Stomach (tissue), 9 donors: ENCODE measurements around the gene FCHSD2. TPM values are rescaled to one million over a fixed set of nuclear protein-coding genes. Genes with fewer than 3 reads are reported as not detected.
A peak's percentile ranks its signal among the peaks of the same experiment; 100 is the strongest.
"Not testable (repeated sequence)": the region's sequence is repeated elsewhere in the genome, so short reads cannot be mapped to it uniquely, and the experiment has no call there.

Experiments used
- DNase-seq, 2 donors: peaks; one replicate each; pipeline versions ENCODE4 v3.0.0 to v3.0.0-alpha.2; 2013 to 2019
- H3K27ac ChIP-seq, 5 donors: fragments of 200-600 bp in 4 of 5; sonication (generic) in 4 of 5; one replicate each; pipeline ENCODE4 v1.5.1; 2013 to 2019; ENCODE audit warnings: mild to moderate bottlenecking in 1 of 5, moderate library complexity in 1 of 5
- H3K27me3 ChIP-seq, 3 donors: fragments of 200-600 bp; sonication (generic); one replicate each; pipeline ENCODE4 v1.5.1; 2017 to 2019; ENCODE audit warnings: mixed run types in 1 of 3
- H3K36me3 ChIP-seq, 4 donors: fragments of 200-600 bp; sonication (generic); 1 replicate in 3 of 4; 2 replicates in 1 of 4; pipeline ENCODE4 v1.5.1; 2016 to 2019
- H3K4me1 ChIP-seq, 4 donors: fragments of 200-600 bp; sonication (generic); one replicate each; pipeline ENCODE4 v1.5.1; 2016 to 2019
- H3K4me3 ChIP-seq, 4 donors: fragments of 200-600 bp; sonication (generic) in 3 of 4; one replicate each; pipeline ENCODE4 v1.5.1; 2016 to 2019; ENCODE audit warnings: mild to moderate bottlenecking in 1 of 4
- H3K9me3 ChIP-seq, 4 donors: fragments of 200-600 bp; sonication (generic); one replicate each; pipeline ENCODE4 v1.5.1; 2016 to 2019
- CTCF ChIP-seq, 7 experiments: fragments of 450-650 bp in 4 of 7; fragments of 200-600 bp in 3 of 7; sonication (generic) in 3 of 7; IDR thresholded peaks; one replicate each; pipeline ENCODE4 v1.5.1; 2016 to 2019; ENCODE audit warnings: antibody characterized with exemption in 7 of 7, control low read depth in 2 of 7, mild to moderate bottlenecking in 1 of 7
- EP300 ChIP-seq: sonication (generic); formaldehyde crosslinking; IDR thresholded peaks from one replicate; pipeline ENCODE4 v1.6.1; 2017; ENCODE audit warnings: antibody characterized with exemption
- POLR2A ChIP-seq, 4 donors: fragments of 450-650 bp; IDR thresholded peaks; one replicate each; pipeline ENCODE4 v1.6.1; 2016; ENCODE audit warnings: antibody characterized with exemption in 4 of 4, control low read depth in 2 of 4, mild to moderate bottlenecking in 1 of 4, moderate library complexity in 1 of 4
- POLR2AphosphoS5 ChIP-seq, 3 donors: sonication (generic); formaldehyde crosslinking; IDR thresholded peaks; one replicate each; pipeline ENCODE4 v1.6.1; 2016; ENCODE audit warnings: antibody characterized with exemption in 3 of 3
- WGBS, 5 donors: extraction: QIAGEN DNeasy Blood & Tissue Kit in 3 of 5; methylation state at CpG; one replicate each; pipeline versions ENCODE4 v1.1.5 to v1.1.7; 2013 to 2018; 5-methylcytosine and 5-hydroxymethylcytosine counted together
- intact Hi-C: fragments of 100-400 bp; cut with DNase I; formaldehyde crosslinking; loops from one replicate; pipeline ENCODE4 v1.15.1; 2023; ENCODE audit warnings: low total_unique reads
- polyA plus RNA-seq, 3 donors: library from polyadenylated mRNA; stranded (reverse); fragments of 200-250 nt; gene quantifications; one replicate each; pipeline ENCODE4 v1.2.3, GENCODE V29; 2013
- total RNA-seq, 5 donors: library from RNA; depleted of rRNA; stranded (reverse); fragments of >200 nt; gene quantifications; one replicate each; pipeline versions ENCODE4 v1.1.0 to v1.2.3, GENCODE V29; 2014 to 2016
- donor health status: healthy with polysubstance abuse.
- donor health status: Bipolar disorder and iron deficiency.
- donor health status: healthy.

The FCHSD2 gene
- total and polyA plus RNA-seq, 8 donors = 5.7 to 64.3 (median 15.9) TPM

DNA sequence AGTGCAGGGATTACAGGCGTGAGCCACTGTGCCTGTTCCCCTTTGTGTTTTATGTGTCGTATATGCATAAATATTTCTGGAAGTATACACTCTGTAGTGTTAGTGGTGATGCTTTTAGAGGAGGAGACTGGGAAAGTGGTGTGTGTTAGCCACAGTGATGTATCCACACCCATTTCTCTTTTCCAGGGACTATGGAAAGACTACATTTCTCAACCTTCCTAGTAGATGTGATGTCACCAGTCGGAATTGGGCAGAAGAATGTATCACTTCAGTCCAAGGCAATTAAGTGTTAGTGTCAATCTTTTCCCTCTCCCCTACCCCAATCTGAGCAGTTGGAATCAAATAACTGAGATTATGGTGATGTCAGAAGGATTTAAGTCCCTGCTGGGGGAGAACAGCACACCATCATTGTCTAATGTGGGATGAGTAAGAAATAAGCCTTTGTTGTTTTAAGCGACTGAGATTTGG, 333.8 kb downstream of the FCHSD2 start:
- TF ChIP-seq POLR2AphosphoS5 (IDR thresholded peaks at IDR 0.05) = no peak
- no peak for TF ChIP-seq EP300
- TF ChIP-seq CTCF (IDR thresholded peaks at IDR 0.05) = no peak
- no peak for TF ChIP-seq POLR2A (IDR thresholded peaks at IDR 0.05)
- no peak for DNase-seq
- Histone ChIP-seq H3K4me3 (no peak overlapping the region), H3K36me3 (peaks cover 0 to 14% (median 10%) of the 10 kb centered on the region in 4 donors), H3K9me3 (no peaks in the 10 kb centered on the region), H3K27me3 (no peaks in the 10 kb centered on the region), H3K27ac (peak overlapping the region in 2 of 5 donors; percentile 63 to 79), H3K4me1 (peaks cover 10 to 47% (median 14%) of the 10 kb centered on the region in 4 donors)
- intact Hi-C loops = no loop called here
- 77 to 88% (median 83%) methylated on average over 4 of the region's 4 CpGs for WGBS, 5 donors

DNA sequence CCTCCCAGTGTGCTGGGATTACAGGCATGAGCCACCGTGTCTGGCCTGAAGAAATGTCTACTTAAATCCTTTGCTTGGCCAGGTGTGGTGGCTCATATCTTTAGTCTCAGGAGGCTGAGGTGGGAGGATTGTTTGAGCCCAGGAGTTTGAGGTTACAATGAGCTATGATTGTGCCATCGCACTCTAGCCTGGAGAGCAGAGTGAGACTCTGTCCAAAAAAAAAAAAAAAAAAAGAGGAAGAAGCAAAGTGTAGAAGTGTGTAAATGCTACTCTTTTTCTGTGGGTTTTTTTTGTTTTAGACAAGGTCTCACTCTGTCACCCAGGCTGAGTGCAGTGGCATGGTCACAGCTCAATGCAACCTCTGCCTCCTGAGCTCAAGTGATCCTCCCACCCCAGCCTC, 334.3 kb downstream of the FCHSD2 start:
- no peak for DNase-seq
- TF ChIP-seq POLR2A (IDR thresholded peaks at IDR 0.05) (no peak), POLR2AphosphoS5 (IDR thresholded peaks at IDR 0.05) (no peak), EP300 (no peak), CTCF (IDR thresholded peaks at IDR 0.05) (no peak)
- WGBS, 5 donors = 54 to 84% (median 70%) methylated on average over 2 of the region's 2 CpGs
- peaks cover 4 to 42% (median 8%) of the 10 kb centered on the region in 4 donors for H3K4me1 ChIP-seq
- no peaks in the 10 kb centered on the region for H3K27me3 ChIP-seq
- H3K4me3 ChIP-seq = no peak overlapping the region
- intact Hi-C loops = no loop called here
- H3K36me3 ChIP-seq = peaks cover 0 to 14% (median 10%) of the 10 kb centered on the region in 4 donors
- peak overlapping the region in 4 of 5 donors; percentile 18 to 79 (median 49) for H3K27ac ChIP-seq
- no peaks in the 10 kb centered on the region for H3K9me3 ChIP-seq

DNA sequence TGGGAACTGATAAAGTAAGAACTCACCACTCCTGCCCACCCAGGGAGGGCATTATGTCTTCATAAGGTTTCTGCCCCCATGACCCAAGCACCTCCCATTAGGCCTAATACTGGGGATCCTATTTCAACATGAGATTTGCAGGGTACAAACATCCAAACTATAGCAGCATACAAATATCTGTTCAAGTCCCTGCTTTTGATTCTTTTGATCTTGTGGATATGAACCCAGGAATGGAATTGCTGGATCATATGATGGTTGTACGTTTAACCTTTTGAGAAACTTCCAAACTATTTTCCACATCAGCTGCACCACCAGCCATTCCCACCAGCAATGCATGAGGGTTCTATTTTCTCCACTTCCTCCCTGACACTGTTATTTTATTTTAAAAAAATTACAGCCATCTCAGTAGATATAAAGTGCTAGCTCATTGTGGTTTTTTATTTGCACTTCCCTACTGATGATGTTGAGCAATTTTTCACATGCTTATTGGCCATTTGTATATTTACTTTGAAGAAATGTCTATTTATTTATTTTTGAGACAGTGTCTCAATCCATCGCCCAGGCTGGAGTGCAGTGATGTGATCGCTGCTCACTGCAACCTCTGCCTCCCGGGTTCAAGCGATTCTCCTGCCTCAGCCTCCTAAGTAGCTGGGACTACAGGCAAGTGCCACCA, 335.0 kb downstream of the FCHSD2 start:
- peaks cover 0 to 14% (median 10%) of the 10 kb centered on the region in 4 donors for H3K36me3 ChIP-seq
- no peak for DNase-seq
- WGBS, 5 donors = 62 to 77% (median 74%) methylated on average over 5 of the region's 5 CpGs
- intact Hi-C loops = no loop called here
- TF ChIP-seq POLR2A (IDR thresholded peaks at IDR 0.05) (no peak), EP300 (no peak), CTCF (IDR thresholded peaks at IDR 0.05) (no peak), POLR2AphosphoS5 (IDR thresholded peaks at IDR 0.05) (no peak)
- peaks cover 0 to 35% (median 2%) of the 10 kb centered on the region in 4 donors for H3K4me1 ChIP-seq
- no peak overlapping the region for H3K4me3 ChIP-seq
- H3K27me3 ChIP-seq = no peaks in the 10 kb centered on the region
- peak overlapping the region in 4 of 5 donors; percentile 18 to 79 (median 49) for H3K27ac ChIP-seq
- H3K9me3 ChIP-seq = no peaks in the 10 kb centered on the region

DNA sequence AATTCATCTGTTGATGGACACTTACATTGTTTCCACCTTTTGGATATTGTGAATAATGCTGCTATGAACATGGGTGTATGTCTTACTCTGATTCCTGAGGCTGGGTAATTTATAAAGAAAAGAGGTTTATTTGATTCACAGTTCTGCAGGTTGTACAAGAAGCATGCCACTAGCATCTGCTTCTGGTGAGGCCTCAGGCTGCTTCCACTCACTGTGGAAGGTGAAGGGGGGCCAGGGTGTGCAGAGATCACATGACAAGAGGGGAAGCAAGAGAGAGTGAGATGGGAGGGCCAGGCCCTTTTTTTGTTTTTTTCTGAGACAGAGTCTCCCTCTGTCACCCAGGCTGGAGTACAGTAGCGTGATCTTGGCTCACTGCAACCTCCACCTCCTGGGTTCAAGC, 335.7 kb downstream of the FCHSD2 start:
- DNase-seq, H3K9me3 ChIP-seq, H3K27me3 ChIP-seq, H3K4me3 ChIP-seq, intact Hi-C loops: not testable (repeated sequence)
- peak overlapping the region in 2 of 5 donors; percentile 63 to 79 for H3K27ac ChIP-seq
- peaks cover 0 to 14% (median 10%) of the 10 kb centered on the region in 4 donors for H3K36me3 ChIP-seq
- WGBS, 5 donors = 95 to 100% (median 100%) methylated on average over 1 of the region's 1 CpG
- H3K4me1 ChIP-seq = peaks cover 0 to 28% (median 0%) of the 10 kb centered on the region in 4 donors

- 78 to 85% (median 81%) methylated on average over 6 of the region's 6 CpGs for WGBS, 5 donors
- TF ChIP-seq POLR2AphosphoS5 (IDR thresholded peaks at IDR 0.05) (no peak), POLR2A (IDR thresholded peaks at IDR 0.05) (no peak), CTCF (IDR thresholded peaks at IDR 0.05) (no peak), EP300 (no peak)
- peaks cover 0 to 14% (median 10%) of the 10 kb centered on the region in 4 donors for H3K36me3 ChIP-seq
These were observed 336.9 kb downstream of the FCHSD2 start for GRCh38 chr11:72805216-72805615.

More at GRCh38 chr11:72805216-72805615, 336.9 kb downstream of the FCHSD2 start:
- H3K27ac ChIP-seq = peak overlapping the region in 1 of 5 donors; percentile 17
- DNase-seq = no peak
- intact Hi-C loops = no loop called here
- H3K4me3 ChIP-seq = no peak overlapping the region
- H3K4me1 ChIP-seq = peaks cover 0 to 26% (median 0%) of the 10 kb centered on the region in 4 donors
- H3K27me3 ChIP-seq = no peaks in the 10 kb centered on the region
- no peaks in the 10 kb centered on the region for H3K9me3 ChIP-seq
